GM18909 (cell line): ENCODE measurements around the gene SLN.
"Not testable (repeated sequence)": the region's sequence is repeated elsewhere in the genome, so short reads cannot be mapped to it uniquely, and the experiment has no call there.

Experiments
- ATAC-seq: cut with Tn5 transposase; IDR thresholded peaks from one replicate; pipeline ENCODE4 v1.9.1; 2021; ENCODE audit warnings: mild to moderate bottlenecking; ENCODE audit not compliant: unreplicated experiment, poor library complexity

The SLN gene

DNA sequence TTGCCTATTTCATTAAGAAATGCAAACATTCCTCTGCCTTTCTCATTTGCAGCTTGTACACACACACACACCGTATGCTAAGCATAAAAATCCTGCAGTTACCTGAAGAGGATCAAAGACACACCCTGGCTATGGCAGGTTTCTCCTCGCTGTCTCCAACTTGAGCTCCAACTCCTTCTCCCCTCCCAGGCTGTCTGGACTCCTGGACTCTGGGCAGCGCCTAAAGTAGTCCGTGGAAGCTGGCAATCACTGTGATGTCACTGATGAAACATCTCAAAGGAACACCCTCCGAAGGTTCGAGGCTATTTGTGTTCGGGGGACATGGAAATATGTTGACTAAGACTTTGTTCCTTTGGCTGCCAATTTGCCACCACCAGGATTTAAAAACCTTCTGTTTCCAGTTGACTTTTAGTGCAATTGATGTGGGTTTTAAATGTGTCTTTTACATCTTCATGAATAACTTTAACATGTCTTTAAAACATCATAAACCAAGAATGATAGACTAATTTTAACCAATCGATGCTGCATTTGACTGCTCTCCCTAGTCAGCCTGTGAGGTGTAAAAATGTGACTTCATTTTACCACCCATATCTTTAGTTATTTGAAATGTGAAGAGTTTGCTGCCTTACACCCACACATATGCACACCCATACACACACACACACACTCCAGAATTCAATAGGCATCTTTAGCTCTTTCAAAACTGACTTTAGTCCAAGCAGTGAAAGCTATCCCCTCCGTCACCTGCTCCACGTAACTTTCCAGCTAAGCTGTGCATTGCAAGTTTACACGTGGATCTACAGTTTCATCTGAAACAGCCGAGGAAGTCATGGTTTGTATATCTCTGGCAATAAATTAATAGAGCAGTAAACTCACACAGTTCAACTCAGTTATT lies at the start of gene SLN:
SLN (minus strand) TSS at position 196 of the 895 bp plus-strand sequence.
- no peak for ATAC-seq

DNA sequence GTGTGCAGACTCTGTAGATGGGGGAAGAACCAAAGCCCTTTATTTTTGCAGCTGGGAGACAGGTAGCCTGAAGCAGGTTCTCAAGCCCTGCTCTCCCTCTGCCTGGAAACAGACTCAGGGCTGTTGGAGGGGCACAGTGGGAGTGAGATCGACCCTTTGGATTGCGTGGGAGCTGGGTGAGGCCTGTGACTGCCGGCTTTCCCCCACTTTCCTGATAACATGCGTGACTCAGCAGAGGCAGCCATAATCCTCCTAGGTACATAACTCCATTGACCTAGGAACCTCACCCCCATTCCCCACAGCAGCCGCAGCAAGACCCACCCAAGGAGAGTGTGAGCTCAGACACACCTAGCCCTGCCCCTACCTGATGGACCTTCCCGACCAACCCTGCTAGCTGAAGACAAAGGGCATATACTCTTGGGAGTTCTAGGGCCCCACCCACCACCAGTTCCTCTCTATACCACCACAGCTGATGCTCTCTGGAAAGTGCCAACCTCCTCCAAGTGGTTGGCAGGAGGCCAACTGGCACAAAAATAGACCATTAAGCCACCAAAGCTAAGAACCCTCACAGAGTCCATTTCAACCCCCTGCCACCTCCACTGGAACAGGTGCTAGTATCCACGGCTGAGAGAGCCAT lies 47.0 kb upstream of the SLN start:
- not testable (repeated sequence) for ATAC-seq

DNA sequence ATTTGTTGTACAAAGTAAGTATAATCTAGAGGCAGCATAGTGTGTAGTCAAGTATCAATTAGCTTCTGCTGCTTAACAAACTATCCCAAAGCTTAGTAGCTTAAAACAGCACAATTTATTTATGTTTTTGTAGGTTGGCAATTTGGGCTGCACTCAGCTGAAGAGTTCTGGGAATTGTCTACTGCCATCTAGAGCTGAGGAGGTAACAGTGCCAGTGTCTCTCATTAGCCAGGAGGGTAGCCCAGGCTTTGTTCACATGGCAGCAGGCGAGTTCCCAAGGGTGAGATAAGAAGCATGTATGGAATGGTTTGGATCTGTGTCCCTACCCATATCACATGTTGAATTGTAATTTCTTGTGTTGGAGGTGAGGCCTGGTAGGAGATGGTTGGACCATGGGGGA lies 45.8 kb upstream of the SLN start:
- no peak for ATAC-seq

DNA sequence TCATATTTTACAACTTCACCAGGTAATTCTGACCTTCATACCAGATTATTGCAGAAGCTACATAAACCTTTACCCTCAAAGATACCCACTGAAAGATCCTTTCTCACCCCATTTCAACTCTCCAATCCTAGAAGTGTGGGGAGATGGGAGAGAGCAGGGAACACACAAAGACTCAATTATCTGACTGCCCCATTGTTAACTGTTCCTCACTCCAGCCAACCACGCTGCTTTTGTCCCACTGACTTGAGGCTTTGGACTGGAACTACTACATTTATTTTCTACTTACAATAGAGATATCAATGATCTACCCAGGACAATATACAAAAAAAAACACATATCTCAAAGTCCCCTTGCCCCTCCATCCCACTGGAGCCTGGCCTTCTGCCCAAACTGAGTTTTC lies 44.7 kb upstream of the SLN start:
- no peak for ATAC-seq

DNA sequence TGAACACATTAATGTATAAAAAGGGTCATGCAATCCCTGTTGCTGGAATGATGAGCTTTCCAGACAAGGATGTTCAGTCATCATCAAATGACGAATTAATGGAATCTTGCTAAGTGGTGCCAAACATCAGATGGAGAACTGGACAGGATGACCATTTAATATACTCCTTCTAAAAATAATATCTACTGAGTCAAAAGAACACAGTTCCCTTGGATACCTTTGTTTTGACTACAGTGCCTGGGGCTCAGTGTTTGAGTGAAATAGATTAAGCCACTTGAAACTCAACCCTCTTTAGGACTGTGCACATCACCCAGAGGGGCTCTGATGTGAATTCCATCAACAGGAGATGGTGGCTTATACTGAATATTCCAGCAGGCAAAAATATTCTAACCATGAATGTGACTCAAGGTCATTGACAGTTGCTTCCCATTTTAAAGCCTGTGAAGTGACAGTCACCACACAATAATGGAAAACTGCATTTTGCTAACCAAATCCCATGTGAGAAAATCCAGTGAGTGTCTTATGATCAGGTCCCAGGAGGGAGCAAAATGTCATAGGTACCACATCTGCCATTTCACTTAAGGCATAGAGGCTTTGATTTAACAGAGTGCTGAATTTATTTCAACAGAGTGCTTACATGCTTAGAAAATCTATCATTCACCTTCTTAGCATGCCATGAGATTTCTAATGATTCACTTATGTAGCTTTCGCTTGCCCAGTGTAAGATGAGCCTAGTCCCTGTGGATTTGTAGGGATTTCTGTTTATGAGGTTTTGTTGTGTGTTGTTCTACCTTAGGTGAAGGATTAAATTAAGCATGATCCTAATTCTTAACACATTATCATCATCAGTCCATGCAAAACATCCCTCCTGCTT lies 41.3 kb upstream of the SLN start:
- no peak for ATAC-seq

DNA sequence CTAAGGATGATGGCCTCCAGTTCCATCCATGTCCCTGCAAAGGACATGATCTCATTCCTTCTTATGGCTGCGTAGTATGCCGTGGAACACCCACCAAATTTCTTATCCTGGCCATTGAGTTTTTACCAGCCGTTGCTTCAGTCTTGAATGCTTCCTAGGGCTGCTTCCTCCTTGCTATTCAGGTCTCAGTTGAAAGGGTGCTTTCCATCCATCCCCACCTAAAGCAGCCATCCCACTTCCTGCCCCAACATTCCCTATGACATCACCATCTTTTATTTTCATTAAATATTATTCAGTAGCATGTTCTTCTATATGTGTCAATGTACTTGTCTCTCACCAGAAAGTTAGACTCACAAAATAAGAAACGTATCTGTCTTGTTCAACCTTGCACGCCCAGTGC lies 40.7 kb upstream of the SLN start:
- ATAC-seq, result no peak

DNA sequence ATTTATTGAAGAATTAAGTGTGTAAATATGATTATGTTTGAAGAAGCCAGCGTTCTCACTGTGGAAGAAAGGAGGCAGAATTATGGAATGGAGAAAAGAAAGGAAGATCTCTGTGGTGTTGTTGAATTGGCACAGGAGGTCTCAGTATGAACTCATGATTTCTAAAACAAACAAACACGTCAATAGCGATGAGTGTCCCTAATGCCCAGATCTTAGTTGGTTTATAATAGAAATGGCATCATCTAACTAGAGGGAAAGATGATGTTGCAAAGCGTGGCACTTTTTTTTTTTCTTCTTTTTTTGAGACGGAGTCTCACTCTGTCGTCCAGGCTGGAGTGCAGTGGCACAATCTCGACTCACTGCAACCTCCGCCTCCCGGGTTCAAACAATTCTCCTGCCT lies 39.2 kb upstream of the SLN start:
- ATAC-seq, result no peak

DNA sequence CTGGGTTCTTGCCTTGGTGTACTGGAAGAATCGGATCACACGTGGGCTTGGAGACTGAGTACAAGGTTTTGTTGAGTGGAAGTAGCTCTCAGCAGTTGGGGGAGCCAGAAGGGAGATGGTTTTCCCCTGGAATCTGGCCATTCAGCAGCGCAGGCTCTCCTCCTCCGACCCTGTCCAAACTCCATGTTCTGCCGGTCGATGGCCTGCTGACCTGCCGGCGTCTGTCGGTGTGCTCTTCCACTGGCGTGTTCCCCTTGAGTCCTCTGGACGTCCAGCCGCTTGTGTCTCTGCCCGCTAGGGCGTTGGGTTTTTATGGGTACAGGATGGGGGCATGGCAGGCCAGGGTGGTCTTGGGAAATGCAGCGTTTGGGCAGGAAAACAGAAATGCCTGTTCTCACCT lies 38.5 kb upstream of the SLN start:
- no peak for ATAC-seq

DNA sequence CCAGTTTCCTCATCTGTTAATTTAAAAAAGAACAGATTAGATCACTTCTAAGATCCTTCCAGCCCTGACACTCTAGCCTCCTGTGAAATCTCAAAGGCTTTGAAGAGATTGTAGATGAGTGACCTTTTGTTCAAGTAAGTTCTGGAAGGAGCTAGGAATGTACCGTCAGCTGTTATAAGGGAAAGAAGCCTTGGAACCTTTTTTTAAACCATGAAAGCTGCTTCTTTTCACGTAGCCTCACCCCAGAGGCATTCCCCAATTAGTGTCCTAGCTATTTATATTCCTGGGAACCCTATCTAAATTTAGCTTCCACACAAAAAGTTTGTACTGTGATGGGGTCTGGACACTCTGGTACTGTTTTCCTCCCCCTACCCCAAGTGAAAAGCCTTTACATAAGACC lies 35.8 kb upstream of the SLN start:
- ATAC-seq, result no peak

DNA sequence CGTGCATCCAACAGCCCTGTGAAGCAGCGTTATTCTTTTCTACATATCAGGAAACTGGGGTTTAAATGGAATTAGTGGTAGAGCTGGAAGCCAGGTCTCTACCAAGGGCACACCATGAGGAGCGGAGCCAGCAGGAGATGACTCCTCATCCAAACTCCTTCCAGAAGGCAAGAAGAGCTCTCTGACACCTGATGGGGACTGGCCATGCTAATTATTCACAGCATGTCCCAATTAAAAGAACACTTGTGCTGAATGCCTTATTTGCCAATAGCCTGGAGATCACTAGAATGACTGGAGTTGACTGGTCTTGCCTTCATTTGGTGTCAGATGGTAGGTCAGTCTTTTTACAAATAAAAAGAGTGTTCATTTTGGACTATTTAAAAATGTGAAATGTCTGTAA lies 32.9 kb upstream of the SLN start:
- no peak for ATAC-seq

DNA sequence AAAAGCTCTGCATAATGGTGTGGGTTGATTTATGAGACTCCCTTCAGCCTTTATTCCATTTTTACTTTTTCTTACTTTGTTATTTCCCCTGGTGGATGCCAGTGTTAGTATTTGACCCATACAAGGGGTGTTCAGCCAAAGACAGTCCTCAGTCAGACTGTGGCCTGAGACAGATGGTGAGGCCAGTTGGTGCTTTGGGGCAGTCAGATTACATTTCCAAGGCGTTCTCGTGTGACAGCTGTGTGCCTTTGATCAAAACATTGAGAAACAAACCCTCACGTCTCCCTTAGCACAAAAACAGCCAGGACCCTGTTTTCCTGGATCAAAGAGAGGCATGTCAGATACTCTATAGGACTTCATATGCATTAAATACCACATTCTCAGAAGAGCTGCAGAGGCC lies 31.3 kb upstream of the SLN start:
- ATAC-seq, result no peak

DNA sequence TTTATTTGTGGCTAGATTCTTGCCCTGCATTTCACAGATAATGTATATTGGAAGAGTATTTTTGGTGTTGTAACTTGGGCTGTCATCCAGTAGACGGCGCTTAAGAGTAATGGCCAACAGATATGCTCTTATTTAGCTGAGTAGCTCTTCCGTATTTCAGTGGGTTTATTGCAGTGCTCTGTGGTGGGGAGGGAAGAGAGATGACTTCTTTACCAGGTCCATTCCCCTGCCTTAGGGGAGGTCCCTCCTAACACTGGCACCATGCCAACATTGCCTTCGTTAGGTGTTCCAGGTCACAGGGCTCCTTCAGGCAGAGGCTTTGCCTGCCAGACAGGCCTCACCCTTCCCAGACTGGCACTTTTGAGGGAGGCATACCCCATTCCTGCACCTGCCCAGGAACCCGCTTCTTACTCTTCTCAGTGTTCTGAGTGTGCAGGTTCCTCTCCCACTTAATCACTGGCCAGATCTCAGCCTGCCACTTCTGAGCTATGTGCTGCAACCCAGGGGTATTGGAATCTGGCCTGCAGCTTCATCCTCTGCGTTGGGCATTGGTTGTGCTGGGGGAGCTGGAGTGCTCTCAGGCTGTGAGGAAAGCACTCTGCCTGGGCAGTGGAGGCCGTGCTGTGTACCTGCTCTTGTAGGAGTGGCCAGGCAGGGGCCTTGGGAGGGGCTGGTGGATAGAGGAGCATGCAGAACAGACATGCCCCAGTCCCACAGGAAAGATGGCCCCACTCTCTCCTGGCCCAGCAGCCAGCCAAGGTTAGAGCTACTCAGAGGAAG lies 29.4 kb upstream of the SLN start:
- peak; percentile 82 for ATAC-seq

DNA sequence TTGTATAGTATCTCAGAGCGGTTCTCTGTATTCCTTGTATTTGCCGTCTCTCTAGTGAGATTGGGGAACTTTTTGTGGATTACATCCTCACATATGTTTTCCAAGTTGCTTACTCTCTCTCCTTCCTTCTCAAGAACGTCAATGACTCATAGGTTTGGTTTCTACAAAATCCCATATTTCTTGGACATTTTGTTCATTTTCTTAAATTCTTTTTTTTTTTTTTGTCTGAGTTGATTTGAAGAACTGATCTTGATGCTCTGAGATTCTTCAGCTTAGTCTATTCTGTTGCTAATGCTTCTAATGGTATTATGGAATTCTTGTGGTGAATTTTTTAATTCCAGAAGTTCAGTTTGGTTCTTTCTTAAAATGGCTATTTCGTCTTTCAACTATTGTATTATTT lies 28.4 kb upstream of the SLN start:
- no peak for ATAC-seq

DNA sequence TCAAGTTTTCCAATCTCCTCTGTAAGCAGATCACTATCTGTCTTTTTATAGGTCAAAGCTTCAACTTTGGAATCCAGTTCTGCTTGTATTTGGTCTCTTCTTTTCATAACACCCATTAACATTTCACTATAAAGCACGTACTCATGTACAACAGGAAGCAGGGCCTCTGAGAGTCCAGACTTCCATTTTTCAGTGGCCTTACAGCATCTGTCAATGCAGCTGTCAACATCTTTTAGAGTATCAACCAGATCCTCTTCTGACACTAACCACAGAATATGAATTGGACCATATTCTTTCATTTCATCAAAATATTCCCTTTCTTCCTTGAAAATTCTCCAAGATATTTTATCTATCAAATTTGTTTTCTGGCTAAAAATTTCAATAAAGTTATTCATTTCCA lies 24.7 kb upstream of the SLN start:
- no peak for ATAC-seq

DNA sequence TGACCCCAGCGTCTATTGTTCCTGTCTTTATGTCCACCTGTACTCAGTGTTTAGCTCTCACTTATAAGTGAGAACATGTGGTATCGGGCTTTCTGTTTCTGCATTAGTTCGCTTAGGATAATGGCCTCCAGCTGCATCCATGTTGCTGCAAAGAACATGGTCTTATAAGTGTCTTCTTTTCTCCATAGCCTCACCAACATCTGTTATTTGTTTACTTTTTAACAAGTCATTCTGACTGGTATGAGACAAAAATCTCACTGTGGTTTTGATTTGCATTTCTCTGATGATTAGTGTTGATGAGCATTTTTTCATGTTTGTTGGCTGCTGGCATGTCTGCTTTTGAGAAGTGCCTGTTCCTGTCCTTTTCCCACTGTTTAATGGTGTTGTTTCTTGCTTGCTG lies 21.7 kb upstream of the SLN start:
- no peak for ATAC-seq

DNA sequence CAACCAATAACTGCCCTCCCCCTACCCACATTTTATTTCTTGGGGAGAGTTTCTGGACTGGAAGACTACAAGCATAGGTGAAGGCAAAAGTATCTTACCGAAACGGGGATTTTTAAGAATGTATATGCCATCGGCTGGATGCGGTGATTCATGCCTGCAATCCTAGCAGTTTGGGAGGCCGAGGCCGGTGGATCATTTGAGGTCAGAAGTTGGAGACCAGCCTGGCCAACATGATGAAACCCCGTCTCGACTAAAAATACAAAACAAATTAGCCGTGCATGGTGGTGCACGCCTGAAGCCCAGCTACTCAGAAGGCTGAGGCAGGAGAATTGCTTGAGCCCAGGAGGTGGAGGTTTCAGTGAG lies 20.8 kb upstream of the SLN start:
- ATAC-seq, result no peak

DNA sequence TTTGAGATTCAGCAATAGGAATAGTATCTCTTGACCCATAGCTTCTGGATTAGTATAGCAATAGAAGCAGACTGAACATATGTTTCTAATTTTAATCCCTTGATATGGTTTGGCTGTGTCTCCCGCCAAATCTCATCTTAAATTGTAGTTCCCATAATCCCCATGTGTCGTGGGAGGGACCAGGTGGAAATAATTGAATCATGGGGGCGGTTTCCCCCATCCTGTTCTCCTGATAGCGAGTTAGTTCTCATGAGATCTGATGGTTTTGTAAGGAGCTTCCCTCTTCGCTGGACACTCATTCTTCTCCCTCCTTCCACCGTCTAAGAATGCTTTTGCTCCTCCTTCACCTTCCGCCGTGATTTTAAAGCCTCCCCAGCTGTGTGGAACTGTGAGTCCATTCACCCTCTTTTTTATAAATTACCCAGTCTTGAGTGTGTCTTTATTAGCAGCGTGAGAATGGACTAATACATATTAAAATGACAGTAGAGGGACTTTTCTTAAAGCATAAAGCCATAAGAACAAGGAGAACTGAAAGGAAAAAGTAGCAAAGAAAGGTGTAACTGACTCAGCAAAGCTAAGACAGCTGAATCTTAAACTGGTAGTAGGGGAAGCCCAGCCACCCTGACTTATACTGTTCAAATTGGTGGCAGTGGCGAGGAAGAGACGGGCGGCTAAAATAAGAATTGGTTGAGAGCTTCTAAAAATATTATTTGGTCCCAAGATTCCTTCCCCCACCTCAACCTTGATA lies 20.3 kb upstream of the SLN start:
- ATAC-seq, result no peak

DNA sequence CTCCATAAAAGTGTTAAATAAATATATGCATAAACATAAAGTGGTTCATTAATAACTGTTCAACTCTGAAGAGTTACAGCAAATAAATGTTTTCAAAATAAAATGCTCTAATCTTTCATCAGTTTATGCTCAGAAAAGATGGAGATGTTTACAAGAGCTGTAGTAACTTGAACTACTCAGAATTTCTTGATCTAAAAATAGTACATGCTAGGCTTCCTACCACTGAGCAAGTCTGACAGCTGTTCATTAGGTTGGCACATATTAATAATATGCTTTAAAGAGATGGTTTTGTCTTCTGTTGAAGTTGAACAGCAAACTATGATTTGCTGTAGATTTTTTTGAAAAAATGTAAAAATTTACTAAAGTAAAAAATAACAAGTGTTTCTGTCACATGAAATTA lies 10.8 kb upstream of the SLN start:
- ATAC-seq, result no peak

DNA sequence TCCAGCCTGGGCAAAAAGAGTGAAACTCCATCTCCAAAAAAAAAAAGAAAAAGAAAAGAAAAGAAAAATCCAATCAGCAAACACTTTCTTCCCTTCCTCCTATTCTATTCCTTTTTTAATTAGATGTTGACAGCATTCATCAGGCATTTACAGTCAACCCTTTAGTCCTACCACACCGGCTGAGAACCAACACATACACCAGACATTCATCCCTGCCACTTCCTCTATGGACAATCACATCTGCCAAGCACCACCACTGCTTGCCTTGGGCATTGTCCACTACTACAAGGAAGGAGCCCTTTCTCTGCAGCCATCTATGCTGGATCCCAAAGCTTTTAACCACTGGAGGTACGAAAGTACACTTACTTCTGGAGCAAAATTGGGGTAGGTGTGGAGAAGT lies 9.4 kb upstream of the SLN start:
- ATAC-seq, result no peak

DNA sequence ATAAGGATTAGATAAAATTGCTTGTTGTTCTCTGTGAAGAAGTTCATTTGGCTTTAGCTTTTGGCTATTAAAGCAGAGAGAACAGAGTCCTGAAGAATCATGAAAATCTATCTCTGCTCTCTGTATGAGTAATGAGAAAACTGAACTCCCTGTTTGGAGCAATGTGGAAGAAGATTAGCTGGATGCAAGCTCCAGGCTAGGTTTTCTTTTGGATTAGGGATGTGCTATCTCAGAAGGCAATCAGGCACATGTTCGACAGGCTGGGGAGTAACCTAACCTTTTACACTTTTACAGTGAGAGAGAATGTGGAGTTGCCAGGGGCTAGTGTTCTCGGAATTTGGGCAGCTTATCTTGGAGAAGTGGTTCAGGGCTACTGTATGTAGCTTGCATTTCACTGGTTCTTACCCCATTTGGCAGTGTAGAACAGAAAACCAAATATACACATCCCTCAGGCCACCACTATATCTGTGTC lies 8.5 kb upstream of the SLN start:
- ATAC-seq, result no peak
